ENCODE results near the gene CAPN15.

CAPN15 gene

GRCh38 chr16:578232-578869 lies 50.8 kb downstream of the CAPN15 start:
- DNase-seq (ENCODE audit: low read depth): no peak

GRCh38 chr16:578870-579405 lies 51.4 kb downstream of the CAPN15 start:
- peak; percentile 33 for DNase-seq (ENCODE audit: low read depth)

GRCh38 chr16:580141-580945 lies 52.8 kb downstream of the CAPN15 start:
- DNase-seq (ENCODE audit: low read depth): no peak

GRCh38 chr16:580946-581498 lies 53.5 kb downstream of the CAPN15 start:
- DNase-seq (ENCODE audit: low read depth): no peak

GRCh38 chr16:582218-582613 lies 54.7 kb downstream of the CAPN15 start:
- no peak for DNase-seq (ENCODE audit: low read depth)

- no peak for DNase-seq (ENCODE audit: low read depth)
Measured at GRCh38 chr16:582614-583331, 55.3 kb downstream of the CAPN15 start.

- no peak for DNase-seq (ENCODE audit: low read depth)
Measured at GRCh38 chr16:583470-583814, 55.9 kb downstream of the CAPN15 start.

- no peak for DNase-seq (ENCODE audit: low read depth)
Measured at GRCh38 chr16:583815-584591, 56.5 kb downstream of the CAPN15 start.

GRCh38 chr16:585351-585750 lies 57.8 kb downstream of the CAPN15 start:
- no peak for DNase-seq (ENCODE audit: low read depth)

GRCh38 chr16:586047-586644 lies 58.6 kb downstream of the CAPN15 start:
- DNase-seq (ENCODE audit: low read depth): no peak

GRCh38 chr16:586645-587590 lies 59.4 kb downstream of the CAPN15 start:
- no peak for DNase-seq (ENCODE audit: low read depth)

- DNase-seq (ENCODE audit: low read depth): peak; percentile 39
Measured at GRCh38 chr16:588639-588888, 61.1 kb downstream of the CAPN15 start.

GRCh38 chr16:588889-589657 lies 61.6 kb downstream of the CAPN15 start:
- peak; percentile 95 for DNase-seq (ENCODE audit: low read depth)

- DNase-seq (ENCODE audit: low read depth): peak; percentile 98
Measured at GRCh38 chr16:589658-590187, 62.2 kb downstream of the CAPN15 start, which contains the start of gene RAB40C. Gene RAB40C (plus strand): TSS chr16:590066. CDS start chr16:590292, 226 bp downstream.

- DNase-seq (ENCODE audit: low read depth): no peak
Measured at GRCh38 chr16:590188-590814, 62.8 kb downstream of the CAPN15 start.

- DNase-seq (ENCODE audit: low read depth): no peak
Measured at GRCh38 chr16:590815-591200, 63.3 kb downstream of the CAPN15 start.

- DNase-seq (ENCODE audit: low read depth): no peak
Measured at GRCh38 chr16:591231-591630, 63.7 kb downstream of the CAPN15 start.

GRCh38 chr16:591892-592517 lies 64.5 kb downstream of the CAPN15 start:
- DNase-seq (ENCODE audit: low read depth): no peak

All from activated T-helper 1 cell treated with Interleukin-2 at 50 U/mL for 16 hours (primary cell).